C4-2B (cell line): ENCODE data around the gene ZDHHC18.

ENCODE experiments used
- H3K27ac ChIP-seq: fragments of 450-650 bp; 2 replicates; pipeline ENCODE4 v1.5.1; 2017
- ZFX ChIP-seq: fragments of 450-650 bp; IDR thresholded peaks from 2 replicates; pipeline ENCODE4 v1.6.1; 2017
- TF ChIP-seq, protein P1 (sequence below): fragments of 450-650 bp; conservative IDR thresholded peaks from 2 replicates; pipeline ENCODE4 v1.5.1; 2017; ENCODE audit warnings: mild to moderate bottlenecking

Gene ZDHHC18

DNA sequence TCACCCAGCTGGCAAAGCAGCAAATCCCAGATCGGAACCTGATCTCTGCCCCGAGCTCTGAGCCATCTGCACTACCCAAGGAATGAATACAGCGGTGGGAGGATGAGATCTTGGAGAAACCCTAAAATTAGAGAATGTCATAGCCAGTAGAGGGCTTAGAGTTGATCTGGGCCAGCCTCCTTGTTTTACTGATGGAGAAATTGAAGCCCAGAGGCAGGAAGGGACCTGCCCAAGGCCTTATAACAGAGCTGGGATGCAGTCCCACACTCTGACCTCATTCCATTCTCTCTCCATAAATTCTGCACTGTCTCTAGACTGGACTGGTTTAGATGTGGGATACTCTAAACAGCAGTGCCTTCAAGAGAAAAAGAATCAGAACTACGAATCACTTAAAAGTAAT lies 31.7 kb downstream of the ZDHHC18 start:
- no peak overlapping the region for H3K27ac ChIP-seq
- no peak for TF ChIP-seq ZFX
- TF ChIP-seq, protein P1, sequence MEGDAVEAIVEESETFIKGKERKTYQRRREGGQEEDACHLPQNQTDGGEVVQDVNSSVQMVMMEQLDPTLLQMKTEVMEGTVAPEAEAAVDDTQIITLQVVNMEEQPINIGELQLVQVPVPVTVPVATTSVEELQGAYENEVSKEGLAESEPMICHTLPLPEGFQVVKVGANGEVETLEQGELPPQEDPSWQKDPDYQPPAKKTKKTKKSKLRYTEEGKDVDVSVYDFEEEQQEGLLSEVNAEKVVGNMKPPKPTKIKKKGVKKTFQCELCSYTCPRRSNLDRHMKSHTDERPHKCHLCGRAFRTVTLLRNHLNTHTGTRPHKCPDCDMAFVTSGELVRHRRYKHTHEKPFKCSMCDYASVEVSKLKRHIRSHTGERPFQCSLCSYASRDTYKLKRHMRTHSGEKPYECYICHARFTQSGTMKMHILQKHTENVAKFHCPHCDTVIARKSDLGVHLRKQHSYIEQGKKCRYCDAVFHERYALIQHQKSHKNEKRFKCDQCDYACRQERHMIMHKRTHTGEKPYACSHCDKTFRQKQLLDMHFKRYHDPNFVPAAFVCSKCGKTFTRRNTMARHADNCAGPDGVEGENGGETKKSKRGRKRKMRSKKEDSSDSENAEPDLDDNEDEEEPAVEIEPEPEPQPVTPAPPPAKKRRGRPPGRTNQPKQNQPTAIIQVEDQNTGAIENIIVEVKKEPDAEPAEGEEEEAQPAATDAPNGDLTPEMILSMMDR: no peak

DNA sequence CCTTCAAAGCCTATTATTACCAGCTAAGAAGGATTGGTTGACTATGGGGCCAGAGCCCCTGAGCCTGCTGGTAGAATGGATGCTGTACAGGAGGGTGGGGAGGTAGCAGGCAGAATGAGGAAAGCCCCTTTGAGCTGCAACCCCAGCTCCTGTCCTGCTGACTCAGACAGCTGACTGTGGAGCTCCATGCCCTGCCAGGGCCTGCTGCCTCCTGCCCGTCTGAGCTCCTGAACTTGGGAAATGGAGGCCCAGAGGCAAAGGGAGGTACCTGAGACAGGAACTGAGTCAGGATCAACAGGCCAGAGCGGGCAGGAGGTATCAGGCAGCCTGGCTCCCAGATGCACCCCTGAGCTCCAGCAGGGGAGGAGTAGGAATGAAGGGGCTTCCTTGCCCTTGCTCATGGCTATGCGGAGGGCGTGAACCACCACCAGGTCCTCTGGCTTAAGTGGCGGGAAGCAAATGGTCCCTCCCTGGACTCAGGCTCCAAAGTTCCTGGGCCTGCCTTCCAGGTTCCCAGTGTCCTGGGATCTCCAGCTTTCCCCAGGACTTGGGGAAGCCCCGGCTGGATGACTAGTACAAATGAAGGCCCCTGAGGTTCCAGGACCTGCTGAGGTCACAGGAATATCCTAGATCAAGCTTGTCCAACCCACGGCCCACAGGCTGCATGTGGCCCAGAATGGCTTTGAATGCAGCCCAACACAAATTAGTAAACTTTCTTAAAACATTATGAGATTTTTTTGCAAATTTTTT lies 32.6 kb downstream of the ZDHHC18 start:
- H3K27ac ChIP-seq: no peak overlapping the region
- TF ChIP-seq, protein P1: no peak
- TF ChIP-seq ZFX: no peak

DNA sequence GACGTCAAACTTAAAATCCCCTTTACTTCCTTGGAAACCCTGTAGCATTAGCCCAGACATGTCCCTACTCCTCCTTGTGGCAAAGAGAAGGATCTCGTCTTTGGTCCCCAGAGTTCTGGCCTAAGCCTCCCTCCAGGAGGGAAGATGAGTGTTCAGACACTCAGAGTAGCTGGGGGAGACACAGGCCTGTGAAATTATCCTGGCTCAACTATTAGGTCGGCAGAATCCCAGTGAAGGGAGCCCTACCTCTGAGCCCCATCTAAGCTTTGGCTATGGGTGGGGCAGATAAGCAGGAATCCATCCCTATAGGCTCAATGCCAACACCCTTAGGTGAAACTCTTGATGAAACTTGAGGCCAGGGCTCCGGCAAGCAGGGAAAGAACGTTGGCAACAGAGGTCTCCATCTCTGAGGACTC lies 34.8 kb downstream of the ZDHHC18 start:
- H3K27ac ChIP-seq: no peak overlapping the region
- no peak for TF ChIP-seq ZFX
- TF ChIP-seq, protein P1: no peak; the same call in 1 of the 2 replicates

DNA sequence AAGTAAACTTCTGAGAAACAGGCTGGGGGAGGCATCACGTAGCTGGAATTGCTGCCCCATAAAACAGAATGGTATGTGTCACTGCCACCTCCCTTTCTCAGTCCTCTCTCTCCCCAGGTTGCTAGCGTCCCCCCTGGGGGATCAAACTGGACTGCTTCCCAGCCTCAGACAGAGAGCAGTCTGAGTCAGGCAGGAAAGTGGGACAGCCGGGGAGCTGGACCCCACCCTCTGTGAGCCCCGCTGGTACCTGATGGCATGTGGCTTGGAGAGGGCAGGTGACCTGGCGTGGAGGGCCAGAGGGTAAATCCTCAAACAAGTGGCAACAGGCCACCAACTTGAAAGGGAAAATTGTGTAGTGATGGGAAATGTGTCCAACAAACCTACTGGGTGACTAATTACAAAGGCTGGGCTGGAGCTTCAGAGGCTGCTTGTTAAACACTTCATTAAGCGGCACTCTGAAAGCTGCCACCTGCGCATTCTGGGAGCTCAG lies 35.4 kb downstream of the ZDHHC18 start:
- TF ChIP-seq, protein P1: no peak
- TF ChIP-seq ZFX: no peak
- H3K27ac ChIP-seq: no peak overlapping the region

DNA sequence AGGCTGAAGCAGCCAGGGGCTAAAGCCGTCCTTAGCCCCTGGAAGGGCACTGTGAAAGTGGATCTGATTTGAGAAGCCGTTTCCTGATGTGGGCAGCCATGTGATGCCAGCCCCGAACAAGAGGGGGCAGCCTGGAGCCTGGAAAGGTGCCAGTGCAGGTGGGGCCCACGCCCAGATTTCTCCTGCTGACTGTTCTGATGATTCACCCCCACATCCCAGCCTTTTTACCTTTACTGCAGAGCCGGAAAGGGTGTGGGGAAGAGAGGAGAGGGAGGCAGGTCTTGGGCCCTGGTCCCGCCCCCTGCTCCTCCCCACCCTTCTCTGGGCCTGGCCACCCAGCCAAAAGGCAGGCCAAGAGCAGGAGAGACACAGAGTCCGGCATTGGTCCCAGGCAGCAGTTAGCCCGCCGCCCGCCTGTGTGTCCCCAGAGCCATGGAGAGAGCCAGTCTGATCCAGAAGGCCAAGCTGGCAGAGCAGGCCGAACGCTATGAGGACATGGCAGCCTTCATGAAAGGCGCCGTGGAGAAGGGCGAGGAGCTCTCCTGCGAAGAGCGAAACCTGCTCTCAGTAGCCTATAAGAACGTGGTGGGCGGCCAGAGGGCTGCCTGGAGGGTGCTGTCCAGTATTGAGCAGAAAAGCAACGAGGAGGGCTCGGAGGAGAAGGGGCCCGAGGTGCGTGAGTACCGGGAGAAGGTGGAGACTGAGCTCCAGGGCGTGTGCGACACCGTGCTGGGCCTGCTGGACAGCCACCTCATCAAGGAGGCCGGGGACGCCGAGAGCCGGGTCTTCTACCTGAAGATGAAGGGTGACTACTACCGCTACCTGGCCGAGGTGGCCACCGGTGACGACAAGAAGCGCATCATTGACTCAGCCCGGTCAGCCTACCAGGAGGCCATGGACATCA lies 36.5 kb downstream of the ZDHHC18 start, which contains the start of gene SFN:
Gene SFN (plus strand): TSS at position 369 of the 904 bp plus-strand sequence. CDS start 64 bp downstream, at position 433.
- no peak for TF ChIP-seq ZFX
- TF ChIP-seq, protein P1: no peak; the same call in 1 of the 2 replicates
- peak within 1 kb of the TSS; percentile 80 for H3K27ac ChIP-seq

DNA sequence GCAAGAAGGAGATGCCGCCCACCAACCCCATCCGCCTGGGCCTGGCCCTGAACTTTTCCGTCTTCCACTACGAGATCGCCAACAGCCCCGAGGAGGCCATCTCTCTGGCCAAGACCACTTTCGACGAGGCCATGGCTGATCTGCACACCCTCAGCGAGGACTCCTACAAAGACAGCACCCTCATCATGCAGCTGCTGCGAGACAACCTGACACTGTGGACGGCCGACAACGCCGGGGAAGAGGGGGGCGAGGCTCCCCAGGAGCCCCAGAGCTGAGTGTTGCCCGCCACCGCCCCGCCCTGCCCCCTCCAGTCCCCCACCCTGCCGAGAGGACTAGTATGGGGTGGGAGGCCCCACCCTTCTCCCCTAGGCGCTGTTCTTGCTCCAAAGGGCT lies 37.2 kb downstream of the ZDHHC18 start:
- TF ChIP-seq, protein P1: no peak
- no peak for TF ChIP-seq ZFX
- H3K27ac ChIP-seq: peak overlapping the region; percentile 80
